Type B pancreatic cell (in vitro differentiated cells): ENCODE measurements around the gene ACER3. TPM values are rescaled to one million over a fixed set of nuclear protein-coding genes. Genes with fewer than 3 reads are reported as not detected.

Experiments used
- DNase-seq: peaks from one replicate; pipeline ENCODE4 v3.0.0; 2021; ENCODE audit warnings: mixed read lengths; ENCODE audit not compliant: unreplicated experiment; ENCODE audit errors: extremely low spot score
- H3K27ac Mint-ChIP-seq: 2 replicates; pipeline ENCODE4 v1.8.0; 2021; ENCODE audit warnings: mild to moderate bottlenecking, mixed read lengths
- H3K27me3 Mint-ChIP-seq: 2 replicates; pipeline ENCODE4 v1.8.0; 2021; ENCODE audit warnings: mixed read lengths
- H3K36me3 Mint-ChIP-seq: 2 replicates; pipeline ENCODE4 v1.8.0; 2021; ENCODE audit warnings: mixed read lengths
- H3K4me1 Mint-ChIP-seq: one replicate; pipeline ENCODE4 v1.8.0; 2021; ENCODE audit warnings: mixed read lengths; ENCODE audit not compliant: unreplicated experiment
- H3K4me3 Mint-ChIP-seq: 2 replicates; pipeline ENCODE4 v1.8.0; 2021; ENCODE audit warnings: mild to moderate bottlenecking, mixed read lengths
- H3K9me3 Mint-ChIP-seq: 2 replicates; pipeline ENCODE4 v1.8.0; 2021; ENCODE audit warnings: mixed read lengths
- total RNA-seq: library from RNA; stranded (reverse); gene quantifications from 2 replicates; pipeline ENCODE4 v1.2.1, GENCODE V29; 2021; ENCODE audit warnings: low replicate concordance
- TF ChIP-seq, protein P1 (sequence below): fragments of 200-600 bp; sonication (generic); conservative IDR thresholded peaks from 2 replicates; pipeline ENCODE4 v1.5.0; 2021; ENCODE audit warnings: antibody characterized with exemption, mild to moderate bottlenecking

ACER3 gene
- total RNA-seq, 1 donor from 2014 or later: 25.7 TPM

DNA sequence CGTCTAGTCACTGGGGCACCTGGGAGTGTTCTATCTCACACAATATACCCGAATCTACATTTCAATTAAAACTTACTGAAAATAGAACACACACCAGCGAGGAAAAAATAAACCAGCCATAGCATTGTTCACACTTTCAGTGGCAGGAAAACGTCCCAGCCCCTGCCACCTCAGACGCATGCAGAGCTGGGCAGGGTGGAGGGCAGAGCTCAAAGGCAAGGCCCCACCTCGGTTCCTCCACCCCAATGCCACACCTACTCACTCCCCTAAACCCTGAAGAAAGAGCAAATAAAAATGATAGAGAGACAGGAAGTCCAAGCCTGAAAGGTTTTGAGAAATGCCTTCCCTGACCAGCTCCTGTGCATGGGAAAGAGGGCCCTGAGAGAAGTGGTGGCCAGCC, 188.3 kb downstream of the ACER3 start:
- Mint-ChIP-seq H3K36me3 (no peaks in the 10 kb centered on the region), H3K4me3 (no peak overlapping the region), H3K9me3 (no peaks in the 10 kb centered on the region), H3K4me1 (peaks cover 4% of the 10 kb centered on the region), H3K27me3 (peaks cover 29% of the 10 kb centered on the region), H3K27ac (no peak overlapping the region)
- TF ChIP-seq, protein P1, sequence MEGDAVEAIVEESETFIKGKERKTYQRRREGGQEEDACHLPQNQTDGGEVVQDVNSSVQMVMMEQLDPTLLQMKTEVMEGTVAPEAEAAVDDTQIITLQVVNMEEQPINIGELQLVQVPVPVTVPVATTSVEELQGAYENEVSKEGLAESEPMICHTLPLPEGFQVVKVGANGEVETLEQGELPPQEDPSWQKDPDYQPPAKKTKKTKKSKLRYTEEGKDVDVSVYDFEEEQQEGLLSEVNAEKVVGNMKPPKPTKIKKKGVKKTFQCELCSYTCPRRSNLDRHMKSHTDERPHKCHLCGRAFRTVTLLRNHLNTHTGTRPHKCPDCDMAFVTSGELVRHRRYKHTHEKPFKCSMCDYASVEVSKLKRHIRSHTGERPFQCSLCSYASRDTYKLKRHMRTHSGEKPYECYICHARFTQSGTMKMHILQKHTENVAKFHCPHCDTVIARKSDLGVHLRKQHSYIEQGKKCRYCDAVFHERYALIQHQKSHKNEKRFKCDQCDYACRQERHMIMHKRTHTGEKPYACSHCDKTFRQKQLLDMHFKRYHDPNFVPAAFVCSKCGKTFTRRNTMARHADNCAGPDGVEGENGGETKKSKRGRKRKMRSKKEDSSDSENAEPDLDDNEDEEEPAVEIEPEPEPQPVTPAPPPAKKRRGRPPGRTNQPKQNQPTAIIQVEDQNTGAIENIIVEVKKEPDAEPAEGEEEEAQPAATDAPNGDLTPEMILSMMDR: no peak
- no peak for DNase-seq

DNA sequence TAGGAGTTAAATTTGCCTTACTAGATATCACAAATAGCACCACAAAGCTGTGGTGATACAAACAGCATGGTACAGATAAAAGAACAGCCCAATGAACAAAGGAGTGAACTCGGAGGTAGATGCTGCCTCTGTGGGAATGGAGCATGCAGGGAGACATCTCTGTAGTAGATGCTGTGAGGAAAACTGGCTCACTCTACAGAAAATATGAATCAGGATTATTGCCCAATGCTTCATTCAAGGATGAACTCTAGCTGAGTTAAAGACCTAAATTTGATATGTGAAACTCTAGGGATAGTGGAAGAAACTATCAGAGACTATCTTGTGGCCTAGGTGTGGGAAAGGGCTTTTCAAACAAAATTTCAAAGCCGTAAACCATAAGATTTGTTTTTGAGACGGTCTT, 190.8 kb downstream of the ACER3 start:
- Mint-ChIP-seq H3K9me3 (no peaks in the 10 kb centered on the region), H3K36me3 (no peaks in the 10 kb centered on the region), H3K4me3 (no peak overlapping the region), H3K27me3 (peaks cover 9% of the 10 kb centered on the region), H3K4me1 (no peaks in the 10 kb centered on the region), H3K27ac (no peak overlapping the region)
- TF ChIP-seq, protein P1: no peak
- DNase-seq: no peak

DNA sequence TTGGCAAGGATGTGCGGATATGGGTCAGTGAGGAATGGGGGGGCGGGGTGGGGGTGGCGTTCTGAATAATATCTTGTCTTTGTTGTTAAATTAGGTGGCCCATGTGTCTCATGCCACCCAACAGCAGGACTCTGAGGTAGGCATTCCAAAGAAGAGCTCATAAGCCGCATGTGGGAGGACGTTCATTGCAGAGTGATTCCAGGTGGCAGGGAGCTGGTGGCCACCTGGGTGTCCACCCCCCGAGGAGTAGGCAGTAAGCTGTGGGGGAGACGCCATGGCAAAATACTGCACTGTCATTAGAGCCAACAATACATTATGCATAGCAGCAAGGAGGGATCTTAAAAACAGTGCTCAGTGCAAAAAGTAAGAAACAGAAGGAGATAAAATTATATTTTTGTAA, 191.8 kb downstream of the ACER3 start:
- Mint-ChIP-seq H3K36me3 (no peaks in the 10 kb centered on the region), H3K27me3 (peaks cover 5% of the 10 kb centered on the region), H3K4me3 (no peak overlapping the region), H3K9me3 (no peaks in the 10 kb centered on the region), H3K27ac (no peak overlapping the region), H3K4me1 (no peaks in the 10 kb centered on the region)
- DNase-seq: no peak
- TF ChIP-seq, protein P1: no peak

DNA sequence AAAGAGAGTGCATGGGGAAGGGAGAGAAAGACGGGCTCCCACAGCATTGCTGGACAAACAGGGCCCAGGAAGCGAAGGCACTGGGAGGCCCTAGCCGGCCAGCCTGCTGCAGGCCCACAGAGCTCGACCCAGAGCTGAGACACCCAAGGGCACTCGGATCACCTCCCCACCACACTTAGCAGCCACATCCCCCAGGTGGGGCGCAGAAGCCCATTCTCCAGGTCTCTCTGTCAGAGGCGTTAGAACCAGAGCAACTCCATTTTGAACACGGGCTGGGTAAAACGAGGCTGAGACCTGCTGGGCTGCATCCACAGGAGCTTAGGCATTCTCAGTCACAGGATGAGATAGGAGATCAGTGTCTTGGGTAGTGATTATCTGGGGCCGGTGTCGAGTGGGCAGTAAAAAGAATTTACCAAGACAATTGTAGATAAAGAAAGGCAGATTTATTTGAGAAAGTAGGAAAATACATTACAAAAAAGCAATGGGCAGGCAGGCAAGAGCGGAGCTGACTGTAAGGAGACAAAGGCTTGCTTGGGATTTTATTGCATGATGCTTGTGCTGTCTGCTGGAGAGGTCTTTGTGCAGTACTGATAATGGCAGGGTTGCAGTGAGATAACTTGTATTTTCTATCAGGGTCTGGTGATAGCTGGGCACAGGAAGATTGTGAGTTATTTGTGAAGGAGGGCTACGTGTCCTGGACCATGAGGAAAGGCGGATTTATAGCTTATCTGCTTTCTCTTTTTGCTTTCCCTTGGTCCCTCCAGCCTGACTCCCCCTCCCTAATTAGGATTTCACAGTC, 192.7 kb downstream of the ACER3 start:
- Mint-ChIP-seq H3K4me3 (no peak overlapping the region), H3K9me3 (no peaks in the 10 kb centered on the region), H3K27ac (no peak overlapping the region), H3K27me3 (peaks cover 5% of the 10 kb centered on the region), H3K36me3 (no peaks in the 10 kb centered on the region), H3K4me1 (no peaks in the 10 kb centered on the region)
- TF ChIP-seq, protein P1: no peak
- no peak for DNase-seq

DNA sequence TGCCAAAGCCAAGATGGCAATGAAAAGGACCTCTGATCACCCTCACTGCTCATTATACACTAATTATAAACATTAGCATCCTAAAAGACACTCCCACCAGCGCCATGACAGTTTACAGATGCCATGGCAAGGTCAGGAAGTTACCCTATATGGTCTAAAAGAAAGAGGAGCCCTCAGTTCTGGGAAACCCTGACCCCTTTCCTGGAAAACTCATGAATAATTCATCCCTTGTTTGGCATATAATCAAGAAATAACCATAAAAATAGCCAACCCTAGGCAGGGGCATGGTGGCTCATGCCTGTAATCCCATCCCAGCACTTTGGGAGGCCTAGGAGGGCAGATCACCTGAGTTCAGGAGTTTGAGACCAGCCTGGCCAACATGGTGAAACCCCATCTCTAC, 193.4 kb downstream of the ACER3 start:
- peaks cover 5% of the 10 kb centered on the region for H3K27me3 Mint-ChIP-seq
- H3K27ac Mint-ChIP-seq: no peak overlapping the region
- TF ChIP-seq, protein P1: no peak

More for the DNA sequence above, 193.4 kb downstream of the ACER3 start:
- no peaks in the 10 kb centered on the region for H3K36me3 Mint-ChIP-seq
- H3K4me3 Mint-ChIP-seq: no peak overlapping the region
- DNase-seq: no peak
- no peaks in the 10 kb centered on the region for H3K4me1 Mint-ChIP-seq
- H3K9me3 Mint-ChIP-seq: no peaks in the 10 kb centered on the region
